SKM-1 treated with dmso at 0.1 percent for 144 hours (cell line): ENCODE results near the gene IRX4.

Experiments used
- DNase-seq: peaks from one replicate; lab custom pipeline; 2025; ENCODE audit not compliant: unreplicated experiment; lab: John Stamatoyannopoulos, UW

The IRX4 gene

GRCh38 chr5:1892685-1893445, 10.1 kb upstream of the IRX4 start:
- DNase-seq = no peak

GRCh38 chr5:1892211-1892610, 9.5 kb upstream of the IRX4 start:
- DNase-seq = no peak

GRCh38 chr5:1891391-1891790, 8.7 kb upstream of the IRX4 start:
- DNase-seq = no peak

- DNase-seq = no peak
Observed at GRCh38 chr5:1890296-1890695, 7.6 kb upstream of the IRX4 start.

GRCh38 chr5:1889321-1890065, 6.8 kb upstream of the IRX4 start:
- no peak for DNase-seq

- DNase-seq = no peak
Observed at GRCh38 chr5:1888541-1889251, 6.0 kb upstream of the IRX4 start.

- no peak for DNase-seq
Observed at GRCh38 chr5:1887588-1888360, 5.0 kb upstream of the IRX4 start.

- DNase-seq = no peak
Observed at GRCh38 chr5:1886846-1887587, 4.3 kb upstream of the IRX4 start.

GRCh38 chr5:1885868-1886845, 3.4 kb upstream of the IRX4 start:
- no peak for DNase-seq

GRCh38 chr5:1885404-1885755, 2.7 kb upstream of the IRX4 start:
- DNase-seq = no peak

- DNase-seq = no peak
Observed at GRCh38 chr5:1884678-1885403, 2.1 kb upstream of the IRX4 start.

GRCh38 chr5:1883925-1884677, 1.4 kb upstream of the IRX4 start:
- DNase-seq = no peak

GRCh38 chr5:1883120-1883924, 597 bp upstream of the IRX4 start:
- DNase-seq = no peak

- DNase-seq = no peak
Observed at GRCh38 chr5:1881731-1882336, 891 bp downstream of the IRX4 start.

- DNase-seq = peak; percentile 16
Observed at GRCh38 chr5:1881098-1881572, 1.6 kb downstream of the IRX4 start.

GRCh38 chr5:1880377-1881025, 2.2 kb downstream of the IRX4 start:
- no peak for DNase-seq
